ENCODE results near the gene CACNB4.
"Not testable (repeated sequence)": the region's sequence is repeated elsewhere in the genome, so short reads cannot be mapped to it uniquely, and the experiment has no call there.

CACNB4 gene

GRCh38 chr2:151887164-151887563 is 211.7 kb downstream of the CACNB4 start:
- DNase-seq, result no peak

- DNase-seq, result no peak
These were observed 212.6 kb downstream of the CACNB4 start for GRCh38 chr2:151886241-151886640.

GRCh38 chr2:151882786-151883445 is 215.9 kb downstream of the CACNB4 start:
- no peak for DNase-seq

- DNase-seq, result no peak
These were observed 217.5 kb downstream of the CACNB4 start for GRCh38 chr2:151881342-151881741.

- no peak for DNase-seq
These were observed 218.3 kb downstream of the CACNB4 start for GRCh38 chr2:151880586-151880985.

- DNase-seq, result no peak
These were observed 219.9 kb downstream of the CACNB4 start for GRCh38 chr2:151878655-151879563.

DNA sequence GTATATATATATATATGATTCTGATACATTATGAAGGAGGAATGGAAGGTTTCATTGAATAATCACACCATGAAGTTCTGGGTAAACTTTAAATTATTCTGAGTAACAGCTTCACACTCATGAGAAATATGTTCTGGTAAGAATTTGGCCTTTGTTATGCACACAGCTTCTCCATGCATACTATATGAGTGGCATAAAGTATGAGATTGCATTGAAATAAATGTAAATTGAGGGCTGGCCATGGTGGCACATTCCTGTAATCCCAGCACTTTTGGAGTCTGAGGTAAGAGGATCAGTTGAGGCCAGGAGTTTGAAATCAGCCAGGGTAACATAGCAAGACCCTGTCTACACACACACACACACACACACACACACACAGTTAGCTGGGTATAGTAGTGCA is 220.6 kb downstream of the CACNB4 start:
- DNase-seq, result no peak

DNA sequence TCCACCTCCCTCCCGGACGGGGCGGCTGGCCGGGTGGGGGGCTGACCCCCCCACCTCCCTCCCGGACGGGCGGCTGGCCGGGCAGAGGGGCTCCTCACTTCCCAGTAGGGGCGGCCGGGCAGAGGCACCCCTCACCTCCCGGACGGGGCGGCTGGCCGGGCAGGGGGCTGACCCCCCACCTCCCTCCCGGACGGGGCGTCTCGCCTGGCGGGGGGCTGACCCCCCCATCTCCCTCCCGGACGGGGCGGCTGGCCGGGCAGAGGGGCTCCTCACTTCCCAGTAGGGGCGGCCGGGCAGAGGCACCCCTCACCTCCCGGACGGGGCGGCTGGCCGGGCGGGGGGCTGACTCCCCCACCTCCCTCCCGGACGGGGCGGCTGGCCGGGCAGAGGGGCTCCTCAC is 223.2 kb downstream of the CACNB4 start:
- DNase-seq, result not testable (repeated sequence)

- DNase-seq, result no peak
These were observed 226.4 kb downstream of the CACNB4 start for GRCh38 chr2:151872463-151872862.

- DNase-seq, result no peak
These were observed 229.6 kb downstream of the CACNB4 start for GRCh38 chr2:151869291-151869690.

DNA sequence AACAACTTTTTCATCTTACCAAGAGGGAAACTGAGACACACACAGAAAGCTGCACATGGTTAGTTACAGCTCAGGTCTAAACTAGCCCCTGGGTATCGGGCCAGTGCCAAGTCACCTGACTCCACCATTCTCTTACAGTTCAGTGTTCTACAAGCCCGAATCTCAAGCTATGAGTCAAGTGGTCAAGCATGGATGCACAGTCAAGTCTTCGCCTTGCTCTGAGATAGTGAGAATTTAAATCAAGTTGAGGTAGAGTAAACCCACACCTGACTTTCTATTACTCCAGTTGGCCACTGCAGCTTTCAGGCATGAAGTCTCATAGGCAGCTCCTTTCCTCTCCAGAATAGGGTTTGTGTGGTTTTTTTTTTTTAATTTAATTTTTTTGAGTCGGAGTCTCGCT is 236.1 kb downstream of the CACNB4 start:
- DNase-seq, result no peak

DNA sequence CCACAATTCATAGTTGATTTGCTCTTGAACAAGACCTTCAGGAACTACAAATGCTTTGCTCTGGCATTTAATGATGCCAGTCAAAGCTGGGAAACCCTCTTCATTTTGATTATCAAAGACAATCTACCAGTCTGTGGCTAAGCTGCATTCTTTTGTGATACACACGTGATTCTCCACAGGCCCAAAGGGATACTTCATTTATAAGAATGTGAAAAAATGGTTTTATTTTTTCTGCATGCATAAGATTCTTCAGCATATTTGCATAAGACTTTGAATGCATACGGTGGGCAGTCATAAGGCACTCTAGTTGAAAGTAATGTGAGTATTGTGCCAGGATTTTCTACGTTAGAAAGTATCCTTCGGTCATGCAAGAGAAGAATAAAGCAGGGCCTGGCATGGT is 237.7 kb downstream of the CACNB4 start:
- DNase-seq, result no peak

DNA sequence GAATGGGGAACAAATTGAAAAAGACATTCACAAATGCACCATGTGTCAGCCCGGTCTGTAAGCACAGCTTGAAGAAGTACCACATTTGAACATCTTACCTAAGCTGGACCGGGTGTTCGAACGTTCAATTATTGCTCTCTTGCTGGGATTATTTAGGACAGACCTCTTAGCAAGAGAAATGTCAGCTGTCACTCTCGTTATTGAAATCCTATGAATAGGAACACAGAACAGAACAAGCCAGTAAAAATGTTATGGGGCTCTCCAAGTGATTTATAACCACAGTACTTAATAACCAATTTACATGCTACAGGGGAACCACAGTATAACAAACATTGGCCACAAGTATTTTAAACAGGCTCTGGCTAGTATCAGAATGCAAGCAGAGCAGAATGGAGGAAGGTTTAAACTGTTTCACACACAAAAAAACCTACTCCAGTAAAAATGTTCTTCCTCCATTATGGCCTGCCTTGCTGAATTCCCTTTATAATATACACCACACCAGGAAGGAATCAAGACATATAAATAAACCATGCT is 238.2 kb downstream of the CACNB4 start:
- no peak for DNase-seq

DNA sequence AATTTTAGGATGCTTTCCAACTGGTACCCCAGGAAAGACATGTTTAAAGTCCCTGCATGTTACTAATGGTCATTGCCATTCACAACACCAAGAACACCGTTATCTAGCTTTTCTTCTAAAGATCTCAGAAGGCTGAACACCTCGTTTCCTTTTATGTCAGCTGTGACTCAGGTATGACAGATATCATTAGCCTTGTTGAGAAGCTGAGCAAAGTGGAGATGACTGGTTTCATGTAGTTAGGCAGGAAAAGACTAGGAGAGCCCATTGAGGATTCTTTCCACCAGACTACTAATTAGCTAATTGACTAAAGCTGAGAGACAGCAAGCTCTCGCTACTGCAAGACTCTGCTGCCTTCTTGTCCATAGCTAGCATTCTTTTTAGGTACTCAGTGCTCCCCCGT is 238.6 kb downstream of the CACNB4 start:
- DNase-seq, result no peak

DNA sequence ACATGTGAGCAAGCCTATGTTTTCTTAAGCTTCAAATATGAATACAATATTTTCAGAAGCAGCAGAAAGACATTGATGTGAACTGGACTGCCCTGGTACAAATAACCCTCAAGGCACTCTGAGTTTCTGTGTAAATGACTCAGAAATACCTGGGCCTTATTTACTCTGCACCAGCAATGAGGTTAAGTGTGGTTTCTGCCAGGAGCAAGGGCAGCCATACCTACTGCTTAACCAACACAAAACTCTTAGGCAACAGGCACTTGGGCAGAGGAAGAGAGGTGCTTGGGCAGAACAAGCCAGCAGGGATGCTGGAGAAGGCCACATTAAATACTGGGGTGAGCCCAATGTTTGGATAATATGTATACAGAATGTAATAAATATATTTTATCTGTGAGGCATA is 241.2 kb downstream of the CACNB4 start:
- DNase-seq, result no peak

DNA sequence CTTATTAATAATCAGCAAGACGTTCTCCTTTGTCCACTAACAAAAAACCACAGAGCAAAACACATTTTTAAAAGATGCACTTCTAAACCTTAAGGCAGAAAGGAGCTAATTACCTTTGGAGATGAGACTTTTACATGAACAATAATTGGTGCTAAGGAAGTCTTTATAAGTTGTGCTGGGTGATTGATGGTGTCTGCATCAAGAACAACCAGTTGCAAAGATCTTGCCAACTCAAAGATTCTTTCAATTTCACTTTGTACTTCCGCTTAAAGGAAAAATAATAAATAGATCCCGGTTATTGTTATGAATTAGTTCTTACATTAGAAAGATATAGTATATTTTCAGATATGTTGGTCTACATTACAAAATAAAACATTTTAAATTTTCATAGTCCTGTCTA is 243.7 kb downstream of the CACNB4 start:
- DNase-seq, result no peak

GRCh38 chr2:151853070-151853758 is 245.6 kb downstream of the CACNB4 start:
- DNase-seq, result no peak

DNA sequence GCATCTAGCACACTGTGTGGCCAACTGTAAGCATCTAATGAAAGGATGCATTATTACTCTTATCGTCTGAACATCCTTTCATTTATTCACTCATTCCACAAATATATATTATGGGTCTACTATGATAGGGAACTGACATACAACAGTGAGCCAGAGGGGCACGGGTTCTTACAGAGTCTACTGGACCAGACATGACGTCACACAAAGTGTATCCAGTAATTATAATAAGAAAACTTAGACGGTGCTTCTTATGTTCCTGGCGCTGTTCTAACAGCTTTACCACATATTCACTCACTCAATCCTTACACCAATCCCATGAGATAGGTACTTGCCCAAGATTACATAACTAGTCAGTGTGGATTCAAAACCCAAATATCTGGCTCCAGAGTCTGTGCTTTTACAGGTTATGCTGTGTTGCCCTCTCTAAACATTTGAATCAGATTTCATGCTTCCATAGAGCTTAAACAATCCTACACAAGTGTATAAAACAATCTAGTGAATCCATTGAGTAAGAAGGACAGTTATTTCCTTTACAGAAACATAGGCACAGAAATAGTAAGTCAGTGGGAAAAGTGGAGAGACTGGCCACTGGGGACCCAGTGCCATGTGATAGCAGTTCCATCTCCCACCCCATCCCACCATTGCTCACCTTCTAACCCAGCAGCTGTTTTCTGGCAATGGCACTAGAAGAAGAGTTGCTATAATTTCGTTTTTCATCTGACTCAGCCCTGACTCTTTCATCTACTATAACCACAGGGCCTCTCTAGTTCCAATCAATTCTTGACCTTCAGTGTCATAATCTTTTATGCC is 246.4 kb downstream of the CACNB4 start:
- DNase-seq, result no peak

GRCh38 chr2:151851761-151852160 is 247.1 kb downstream of the CACNB4 start:
- DNase-seq, result no peak

DNA sequence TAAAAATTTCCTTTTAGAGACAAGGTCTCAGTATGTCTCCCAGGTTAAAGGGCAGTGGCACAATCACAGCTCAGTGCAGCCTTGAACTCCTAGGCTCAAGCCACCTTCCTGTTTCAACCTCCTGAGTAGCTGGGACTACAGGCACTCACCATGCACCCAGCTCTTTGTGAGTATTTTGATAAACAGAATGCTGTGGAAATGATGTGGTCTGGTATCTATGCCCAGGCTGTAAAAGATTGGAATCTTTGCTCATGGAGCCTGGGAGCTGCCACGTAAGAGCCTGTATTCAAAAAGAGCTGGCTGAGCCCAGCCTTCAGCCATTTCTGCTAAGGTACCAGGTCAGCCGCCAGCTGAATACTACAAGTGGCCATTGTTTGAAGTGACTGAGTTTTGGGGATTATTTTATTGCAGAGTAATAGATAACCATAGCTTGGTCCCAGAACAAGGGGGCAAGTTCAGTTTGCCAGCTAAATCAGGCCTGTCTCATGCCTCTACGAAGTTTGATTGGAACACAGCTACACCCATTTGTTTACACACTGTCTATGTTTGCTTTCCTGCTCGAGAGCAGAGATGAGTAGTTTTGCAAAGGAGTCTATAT is 249.3 kb downstream of the CACNB4 start:
- DNase-seq, result no peak

DNA sequence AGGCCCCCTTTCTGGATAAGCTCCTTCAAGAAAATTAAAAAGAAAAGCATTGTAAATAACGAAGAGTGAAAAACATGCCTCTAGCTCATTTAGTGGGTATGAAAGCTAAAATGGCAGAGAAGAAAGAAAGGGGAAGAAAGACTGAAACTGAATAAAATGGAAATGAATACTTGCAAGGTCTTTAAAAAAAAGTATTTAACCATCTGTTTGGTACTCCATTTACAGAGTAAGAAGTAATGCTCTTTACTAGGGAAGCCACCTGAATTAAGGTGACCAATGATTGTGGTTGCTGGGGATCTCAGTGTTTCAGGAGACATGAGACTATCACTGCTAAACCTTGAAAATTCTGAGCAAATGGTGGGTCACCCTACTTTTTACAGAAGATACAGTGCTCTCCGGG is 253.0 kb downstream of the CACNB4 start:
- no peak for DNase-seq

DNA sequence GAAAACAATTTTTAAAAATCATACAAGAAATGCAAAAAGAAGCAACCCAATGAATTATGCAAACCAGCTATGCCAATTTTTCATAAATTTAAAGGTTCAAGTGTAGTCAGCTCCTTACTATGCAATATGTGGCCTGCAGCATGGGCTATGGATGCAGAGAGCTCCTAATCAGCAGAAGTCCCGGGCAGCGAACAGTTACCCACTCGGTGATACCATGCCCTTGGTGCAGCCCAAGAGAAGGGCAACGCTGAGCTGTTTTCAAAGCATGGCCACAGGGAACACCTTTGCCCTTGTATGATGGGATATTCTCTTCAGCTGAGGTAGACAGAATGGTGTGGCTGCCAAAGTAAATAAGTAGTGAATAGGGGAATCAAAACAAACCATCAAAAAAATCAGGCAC is 253.4 kb downstream of the CACNB4 start:
- DNase-seq, result no peak
